ENCODE measurements around the gene MRPL46.

MRPL46 gene

DNA sequence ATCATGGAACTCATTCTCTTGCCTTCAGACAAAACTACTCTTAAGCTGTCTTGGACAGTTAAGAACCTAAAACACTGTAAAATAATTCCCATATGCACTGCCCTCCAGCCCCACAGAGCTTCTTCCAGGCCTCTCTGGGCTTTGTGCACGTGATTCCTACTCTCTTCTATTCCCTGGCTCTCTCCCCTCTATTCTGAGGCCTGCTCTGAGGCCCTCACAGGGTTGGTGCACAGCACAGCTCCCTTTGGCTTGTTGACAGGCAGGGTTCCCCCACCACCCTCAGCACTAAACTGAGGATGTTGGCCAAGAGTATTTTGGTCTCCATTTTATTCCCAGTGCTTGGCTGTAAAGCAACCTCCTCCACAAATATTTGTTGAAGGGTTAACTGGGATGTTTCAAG lies 13.5 kb downstream of the MRPL46 start:
- Histone ChIP-seq H4K20me1 (ENCODE audit: insufficient read depth, low read length, poor library complexity, severe bottlenecking) (no peaks in the 10 kb centered on the region), H3K9me3 (ENCODE audit: insufficient read depth, low read depth, low read length) (no peaks in the 10 kb centered on the region), H3K9ac (ENCODE audit: low read depth, low read length, poor library complexity, severe bottlenecking) (no peak overlapping the region), H3K4me3 (ENCODE audit: low read length, poor library complexity, severe bottlenecking) (no peak overlapping the region), H3F3A (ENCODE audit: low read depth) (no peaks in the 10 kb centered on the region), H3K36me3 (ENCODE audit: insufficient read depth, low read length) (peaks cover 7% of the 10 kb centered on the region; the same call in 1 of the 2 replicates), H3K27me3 (ENCODE audit: insufficient read depth, low read length, poor library complexity, severe bottlenecking) (no peaks in the 10 kb centered on the region), H3K79me2 (ENCODE audit: insufficient read depth, low read length) (no peaks in the 10 kb centered on the region), H3K4me2 (ENCODE audit: low read depth, low read length, poor library complexity, severe bottlenecking) (no peak overlapping the region), H2AFZ (ENCODE audit: low read length) (no peak overlapping the region), H3K4me1 (ENCODE audit: insufficient read depth, low read length, poor library complexity, severe bottlenecking) (no peaks in the 10 kb centered on the region), H3K9me2 (replicated peaks; ENCODE audit: low read depth, low read length) (no peaks in the 10 kb centered on the region)
- TF ChIP-seq EZH2phosphoT487 (IDR thresholded peaks at IDR 0.05; ENCODE audit: borderline replicate concordance): no peak
- TF ChIP-seq, protein P1, sequence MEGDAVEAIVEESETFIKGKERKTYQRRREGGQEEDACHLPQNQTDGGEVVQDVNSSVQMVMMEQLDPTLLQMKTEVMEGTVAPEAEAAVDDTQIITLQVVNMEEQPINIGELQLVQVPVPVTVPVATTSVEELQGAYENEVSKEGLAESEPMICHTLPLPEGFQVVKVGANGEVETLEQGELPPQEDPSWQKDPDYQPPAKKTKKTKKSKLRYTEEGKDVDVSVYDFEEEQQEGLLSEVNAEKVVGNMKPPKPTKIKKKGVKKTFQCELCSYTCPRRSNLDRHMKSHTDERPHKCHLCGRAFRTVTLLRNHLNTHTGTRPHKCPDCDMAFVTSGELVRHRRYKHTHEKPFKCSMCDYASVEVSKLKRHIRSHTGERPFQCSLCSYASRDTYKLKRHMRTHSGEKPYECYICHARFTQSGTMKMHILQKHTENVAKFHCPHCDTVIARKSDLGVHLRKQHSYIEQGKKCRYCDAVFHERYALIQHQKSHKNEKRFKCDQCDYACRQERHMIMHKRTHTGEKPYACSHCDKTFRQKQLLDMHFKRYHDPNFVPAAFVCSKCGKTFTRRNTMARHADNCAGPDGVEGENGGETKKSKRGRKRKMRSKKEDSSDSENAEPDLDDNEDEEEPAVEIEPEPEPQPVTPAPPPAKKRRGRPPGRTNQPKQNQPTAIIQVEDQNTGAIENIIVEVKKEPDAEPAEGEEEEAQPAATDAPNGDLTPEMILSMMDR (conservative IDR thresholded peaks at IDR 0.05; ENCODE audit: low read length): no peak

DNA sequence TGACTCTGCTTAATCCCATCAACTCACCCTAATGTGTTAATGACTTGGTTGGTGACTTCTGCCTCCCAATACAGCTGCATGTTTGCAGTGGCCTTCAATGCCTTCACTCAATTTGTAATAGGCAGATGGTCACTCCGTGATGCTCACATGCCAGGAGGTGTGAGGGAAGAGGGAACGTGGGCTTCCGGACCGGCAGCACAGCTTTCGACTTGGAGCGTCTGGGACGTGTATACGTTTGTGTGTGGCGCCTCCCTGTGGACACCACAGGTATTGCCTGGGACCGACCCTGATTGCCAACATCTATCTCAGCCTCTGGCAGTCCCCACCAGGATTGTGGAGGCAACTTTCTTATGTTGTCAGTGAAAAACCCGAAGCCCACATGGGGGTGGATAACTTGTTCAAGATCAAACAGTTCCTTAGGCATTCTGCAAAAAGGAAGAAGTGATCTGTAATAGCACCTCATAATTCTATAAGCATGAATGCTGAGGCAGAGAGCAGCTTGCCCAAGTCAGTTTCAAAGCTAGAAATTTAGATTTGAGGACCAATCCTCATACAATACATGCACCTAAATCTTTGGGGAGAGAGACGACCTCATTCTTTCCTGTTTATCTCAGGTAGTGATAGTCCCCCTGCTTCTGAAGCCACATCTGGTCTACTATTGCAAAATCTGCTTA lies 16.9 kb downstream of the MRPL46 start:
- no peaks in the 10 kb centered on the region for H3K36me3 ChIP-seq (ENCODE audit: insufficient read depth, low read length)
- TF ChIP-seq EZH2phosphoT487 (IDR thresholded peaks at IDR 0.05; ENCODE audit: borderline replicate concordance): no peak
- TF ChIP-seq, protein P1 (conservative IDR thresholded peaks at IDR 0.05; ENCODE audit: low read length): peak; percentile 99
- no peaks in the 10 kb centered on the region for H3F3A ChIP-seq (ENCODE audit: low read depth)
- peak overlapping the region; percentile 55 for H3K4me2 ChIP-seq (ENCODE audit: low read depth, low read length, poor library complexity, severe bottlenecking)
- H3K27me3 ChIP-seq (ENCODE audit: insufficient read depth, low read length, poor library complexity, severe bottlenecking): no peaks in the 10 kb centered on the region
- H3K9me2 ChIP-seq (replicated peaks; ENCODE audit: low read depth, low read length): no peaks in the 10 kb centered on the region
- no peaks in the 10 kb centered on the region for H3K4me1 ChIP-seq (ENCODE audit: insufficient read depth, low read length, poor library complexity, severe bottlenecking)
- H3K9me3 ChIP-seq (ENCODE audit: insufficient read depth, low read depth, low read length): no peaks in the 10 kb centered on the region
- H3K4me3 ChIP-seq (ENCODE audit: low read length, poor library complexity, severe bottlenecking): peak overlapping the region; percentile 47
- no peak overlapping the region for H3K9ac ChIP-seq (ENCODE audit: low read depth, low read length, poor library complexity, severe bottlenecking)
- no peaks in the 10 kb centered on the region for H3K79me2 ChIP-seq (ENCODE audit: insufficient read depth, low read length)
- no peaks in the 10 kb centered on the region for H4K20me1 ChIP-seq (ENCODE audit: insufficient read depth, low read length, poor library complexity, severe bottlenecking)
- H2AFZ ChIP-seq (ENCODE audit: low read length): peak overlapping the region; percentile 31; the same call in 1 of the 2 replicates

DNA sequence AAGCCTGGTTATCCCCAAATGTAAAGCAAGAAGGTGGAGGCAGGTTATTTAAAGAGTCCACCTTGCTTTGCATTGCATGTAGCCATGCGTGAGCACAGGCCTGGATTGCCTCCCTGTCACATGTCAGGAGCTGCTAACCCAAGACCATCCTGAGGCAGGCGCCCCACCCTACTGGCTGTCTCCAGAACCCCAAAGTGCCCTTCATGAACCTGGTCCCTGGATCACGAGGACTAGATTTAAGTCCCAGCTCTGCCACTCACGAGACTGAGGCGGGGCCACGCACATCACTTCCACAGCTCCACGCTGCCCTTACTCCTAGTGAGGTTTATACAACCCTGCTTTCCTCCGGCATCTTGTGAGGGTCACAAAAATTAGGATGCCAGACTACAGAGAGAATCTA lies 17.6 kb downstream of the MRPL46 start:
- H4K20me1 ChIP-seq (ENCODE audit: insufficient read depth, low read length, poor library complexity, severe bottlenecking): no peaks in the 10 kb centered on the region
- no peaks in the 10 kb centered on the region for H3K27me3 ChIP-seq (ENCODE audit: insufficient read depth, low read length, poor library complexity, severe bottlenecking)
- no peaks in the 10 kb centered on the region for H3K9me3 ChIP-seq (ENCODE audit: insufficient read depth, low read depth, low read length)
- H3F3A ChIP-seq (ENCODE audit: low read depth): no peaks in the 10 kb centered on the region
- no peaks in the 10 kb centered on the region for H3K36me3 ChIP-seq (ENCODE audit: insufficient read depth, low read length)
- no peak overlapping the region for H2AFZ ChIP-seq (ENCODE audit: low read length)
- no peaks in the 10 kb centered on the region for H3K79me2 ChIP-seq (ENCODE audit: insufficient read depth, low read length)
- H3K9ac ChIP-seq (ENCODE audit: low read depth, low read length, poor library complexity, severe bottlenecking): no peak overlapping the region
- no peaks in the 10 kb centered on the region for H3K9me2 ChIP-seq (replicated peaks; ENCODE audit: low read depth, low read length)
- no peak overlapping the region for H3K4me3 ChIP-seq (ENCODE audit: low read length, poor library complexity, severe bottlenecking)
- TF ChIP-seq, protein P1 (conservative IDR thresholded peaks at IDR 0.05; ENCODE audit: low read length): no peak
- H3K4me1 ChIP-seq (ENCODE audit: insufficient read depth, low read length, poor library complexity, severe bottlenecking): no peaks in the 10 kb centered on the region
- peak overlapping the region; percentile 55 for H3K4me2 ChIP-seq (ENCODE audit: low read depth, low read length, poor library complexity, severe bottlenecking)

All from Loucy (cell line).